H7 (cell line): ENCODE measurements around the gene DDIAS. TPM values are rescaled to one million over a fixed set of nuclear protein-coding genes. Genes with fewer than 3 reads are reported as not detected.
A peak's percentile ranks its signal among the peaks of the same experiment; 100 is the strongest.
"Not testable (repeated sequence)": the region's sequence is repeated elsewhere in the genome, so short reads cannot be mapped to it uniquely, and the experiment has no call there.

Source experiments
- DNase-seq: peaks from one replicate; pipeline ENCODE4 v3.0.0; 2012
- H3K27me3 ChIP-seq: 2 replicates; pipeline ENCODE4 v1.6.0; 2011; ENCODE audit warnings: mild to moderate bottlenecking, low read length; ENCODE audit not compliant: control insufficient read depth, insufficient read depth
- H3K36me3 ChIP-seq: replicated peaks from 2 replicates; pipeline ENCODE4 v1.5.1; 2011; ENCODE audit warnings: low read length; ENCODE audit not compliant: control insufficient read depth, insufficient read depth
- H3K4me3 ChIP-seq: 2 replicates; pipeline ENCODE4 v1.5.1; 2011; ENCODE audit warnings: low read depth, mild to moderate bottlenecking, control low read depth, low read length, moderate library complexity; ENCODE audit not compliant: insufficient read depth
- total RNA-seq: library from RNA; depleted of rRNA; stranded (reverse); fragments of >200 nt; shearing (Covaris generic); gene quantifications from 2 replicates; pipeline ENCODE4 v1.2.3, GENCODE V29; 2014

The DDIAS gene
- total RNA-seq, 1 experiment from 2014 or later: 29.4 TPM

- DNase-seq, H3K27me3 ChIP-seq, H3K4me3 ChIP-seq, H3K36me3 ChIP-seq: not testable (repeated sequence)
Observed at GRCh38 chr11:82955736-82956453, 54.4 kb downstream of the DDIAS start.

- no peak for DNase-seq
- Histone ChIP-seq H3K36me3 (no peaks in the 10 kb centered on the region), H3K27me3 (no peaks in the 10 kb centered on the region), H3K4me3 (no peak overlapping the region)
Observed at GRCh38 chr11:82959987-82960778, 58.6 kb downstream of the DDIAS start.

GRCh38 chr11:82960779-82961143 is 59.2 kb downstream of the DDIAS start:
- no peak overlapping the region for H3K4me3 ChIP-seq
- no peaks in the 10 kb centered on the region for H3K27me3 ChIP-seq
- no peaks in the 10 kb centered on the region for H3K36me3 ChIP-seq
- DNase-seq: no peak

- not testable (repeated sequence) for H3K4me3 ChIP-seq, H3K27me3 ChIP-seq, H3K36me3 ChIP-seq, DNase-seq
Observed at GRCh38 chr11:82962021-82962420, 60.5 kb downstream of the DDIAS start.

- H3K4me3 ChIP-seq: no peak overlapping the region
- no peak for DNase-seq
- no peaks in the 10 kb centered on the region for H3K36me3 ChIP-seq
- no peaks in the 10 kb centered on the region for H3K27me3 ChIP-seq
Observed at GRCh38 chr11:82967381-82967780, 65.8 kb downstream of the DDIAS start.

GRCh38 chr11:82969811-82970210 is 68.3 kb downstream of the DDIAS start:
- Histone ChIP-seq H3K4me3 (no peak overlapping the region), H3K36me3 (no peaks in the 10 kb centered on the region), H3K27me3 (no peaks in the 10 kb centered on the region)
- no peak for DNase-seq

GRCh38 chr11:82970507-82971083 is 69.1 kb downstream of the DDIAS start:
- H3K36me3 ChIP-seq, H3K27me3 ChIP-seq, H3K4me3 ChIP-seq: not testable (repeated sequence)
- DNase-seq: peak; percentile 5

- H3K27me3 ChIP-seq, H3K36me3 ChIP-seq, H3K4me3 ChIP-seq, DNase-seq: not testable (repeated sequence)
Observed at GRCh38 chr11:82971519-82971946, 70.0 kb downstream of the DDIAS start.

- Histone ChIP-seq H3K4me3 (no peak overlapping the region), H3K36me3 (no peaks in the 10 kb centered on the region), H3K27me3 (no peaks in the 10 kb centered on the region)
- DNase-seq: no peak
Observed at GRCh38 chr11:82972103-82972502, 70.6 kb downstream of the DDIAS start.

GRCh38 chr11:82974135-82974534 is 72.6 kb downstream of the DDIAS start:
- Histone ChIP-seq H3K27me3 (no peaks in the 10 kb centered on the region), H3K4me3 (no peak overlapping the region), H3K36me3 (no peaks in the 10 kb centered on the region)
- DNase-seq: no peak

- Histone ChIP-seq H3K27me3 (no peaks in the 10 kb centered on the region), H3K4me3 (no peak overlapping the region), H3K36me3 (no peaks in the 10 kb centered on the region)
- DNase-seq: no peak
Observed at GRCh38 chr11:82974851-82975250, 73.3 kb downstream of the DDIAS start.

GRCh38 chr11:82975882-82976281 is 74.3 kb downstream of the DDIAS start:
- H3K36me3 ChIP-seq: no peaks in the 10 kb centered on the region
- H3K27me3 ChIP-seq: no peaks in the 10 kb centered on the region
- H3K4me3 ChIP-seq: no peak overlapping the region
- DNase-seq: no peak

- Histone ChIP-seq H3K27me3 (no peaks in the 10 kb centered on the region), H3K36me3 (no peaks in the 10 kb centered on the region; the same call in 1 of the 2 replicates), H3K4me3 (no peak overlapping the region)
- DNase-seq: no peak
Observed at GRCh38 chr11:82976786-82977185, 75.2 kb downstream of the DDIAS start.

- Histone ChIP-seq H3K27me3 (no peaks in the 10 kb centered on the region), H3K36me3 (no peaks in the 10 kb centered on the region; the same call in 1 of the 2 replicates), H3K4me3 (no peak overlapping the region)
- no peak for DNase-seq
Observed at GRCh38 chr11:82978422-82979099, 77.0 kb downstream of the DDIAS start.
